Uterus (tissue), 2 donors: ENCODE measurements around the gene CD4.

Source experiments
- POLR2A ChIP-seq, 2 donors: fragments of 450-650 bp; IDR thresholded peaks; one replicate each; pipeline ENCODE4 v1.6.1; 2016; ENCODE audit warnings: antibody characterized with exemption in 2 of 2, mild to moderate bottlenecking in 1 of 2, moderate library complexity in 1 of 2
- TF ChIP-seq, protein P1 (sequence below), 4 experiments: fragments of 200-600 bp in 2 of 4; fragments of 450-650 bp in 2 of 4; sonication (generic) in 2 of 4; IDR thresholded peaks; one replicate each; pipeline ENCODE4 v1.5.1; 2016 to 2019; ENCODE audit warnings: antibody characterized with exemption in 4 of 4, mild to moderate bottlenecking in 2 of 4, moderate library complexity in 1 of 4

DNA sequence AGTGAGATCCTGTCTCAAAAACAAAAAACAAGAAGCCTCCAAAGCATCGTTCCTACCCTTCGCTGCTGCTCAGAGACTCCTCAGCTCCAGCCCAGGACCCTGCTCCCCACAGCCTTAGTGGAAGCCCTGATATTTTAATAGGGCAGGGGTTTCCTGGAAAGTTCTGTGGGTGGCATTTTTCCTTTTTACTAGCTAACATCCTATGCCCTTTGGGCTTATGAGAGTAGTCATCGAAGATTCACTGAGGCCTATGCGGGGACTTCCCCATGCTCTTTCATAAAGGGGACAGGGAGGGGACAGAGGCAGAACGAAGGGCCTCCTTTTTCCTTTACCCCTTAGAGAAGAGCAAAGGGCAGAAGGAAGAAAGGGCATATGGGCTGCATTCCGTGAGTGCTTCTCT is 8.8 kb upstream of the CD4 start:
- no peak for TF ChIP-seq POLR2A (IDR thresholded peaks at IDR 0.05)
- TF ChIP-seq, protein P1, sequence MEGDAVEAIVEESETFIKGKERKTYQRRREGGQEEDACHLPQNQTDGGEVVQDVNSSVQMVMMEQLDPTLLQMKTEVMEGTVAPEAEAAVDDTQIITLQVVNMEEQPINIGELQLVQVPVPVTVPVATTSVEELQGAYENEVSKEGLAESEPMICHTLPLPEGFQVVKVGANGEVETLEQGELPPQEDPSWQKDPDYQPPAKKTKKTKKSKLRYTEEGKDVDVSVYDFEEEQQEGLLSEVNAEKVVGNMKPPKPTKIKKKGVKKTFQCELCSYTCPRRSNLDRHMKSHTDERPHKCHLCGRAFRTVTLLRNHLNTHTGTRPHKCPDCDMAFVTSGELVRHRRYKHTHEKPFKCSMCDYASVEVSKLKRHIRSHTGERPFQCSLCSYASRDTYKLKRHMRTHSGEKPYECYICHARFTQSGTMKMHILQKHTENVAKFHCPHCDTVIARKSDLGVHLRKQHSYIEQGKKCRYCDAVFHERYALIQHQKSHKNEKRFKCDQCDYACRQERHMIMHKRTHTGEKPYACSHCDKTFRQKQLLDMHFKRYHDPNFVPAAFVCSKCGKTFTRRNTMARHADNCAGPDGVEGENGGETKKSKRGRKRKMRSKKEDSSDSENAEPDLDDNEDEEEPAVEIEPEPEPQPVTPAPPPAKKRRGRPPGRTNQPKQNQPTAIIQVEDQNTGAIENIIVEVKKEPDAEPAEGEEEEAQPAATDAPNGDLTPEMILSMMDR (IDR thresholded peaks at IDR 0.05), result no peak
